ENCODE measurements around the gene GPS2.
A peak's percentile ranks its signal among the peaks of the same experiment; 100 is the strongest.

Gene GPS2

GRCh38 chr17:7314719-7315569, at the start of gene GPS2:
Gene GPS2 (minus strand): TSS chr17:7315360. CDS start chr17:7315052, 308 bp downstream.
- Histone ChIP-seq H3K4me2 (peak within 1 kb of the TSS; percentile 77 to 99 (median 93)), H3K9me3 (replicated peaks in 1 of 11) (no peaks in the 10 kb centered on the region), H3K27ac (peak within 1 kb of the TSS; percentile 82 to 91 (median 86)), H3K9ac (peak within 1 kb of the TSS; percentile 83 to 95 (median 87)), H3K27me3 (no peaks in the 10 kb centered on the region), H3K4me3 (peak within 1 kb of the TSS; percentile 75 to 95 (median 88)), H4K20me1 (peaks cover 45 to 52% (median 51%) of the 10 kb centered on the region in 11 experiments), H3K36me3 (peaks cover 69 to 85% (median 75%) of the 10 kb centered on the region in 11 experiments), H3K4me1 (peaks cover 46 to 69% (median 60%) of the 10 kb centered on the region in 10 experiments)
- TF ChIP-seq Cebpa-rat (IDR thresholded peaks at IDR 0.05), result no peak

- H3K27ac ChIP-seq, result no peak overlapping the region
- H3K9ac ChIP-seq, result no peak overlapping the region
These were observed 48.2 kb upstream of the GPS2 start for GRCh38 chr17:7363311-7363710.

GRCh38 chr17:7361906-7362305, 46.7 kb upstream of the GPS2 start:
- H3K4me3 ChIP-seq, result no peak overlapping the region
- no peak overlapping the region for H3K9ac ChIP-seq
- H3K9me3 ChIP-seq (replicated peaks in 1 of 11), result no peaks in the 10 kb centered on the region
- no peaks in the 10 kb centered on the region; a peak in 1 of 20 replicates for H3K4me1 ChIP-seq
- H3K4me2 ChIP-seq, result no peak overlapping the region
- H3K27me3 ChIP-seq, result no peaks in the 10 kb centered on the region
- TF ChIP-seq Cebpa-rat (IDR thresholded peaks at IDR 0.05), result no peak
- no peak overlapping the region for H3K27ac ChIP-seq
- no peaks in the 10 kb centered on the region for H3K36me3 ChIP-seq
- no peaks in the 10 kb centered on the region for H4K20me1 ChIP-seq

More at GRCh38 chr17:7363311-7363710, 48.2 kb upstream of the GPS2 start:
- Histone ChIP-seq H3K4me3 (no peak overlapping the region), H3K4me1 (peaks cover 0 to 4% (median 3%) of the 10 kb centered on the region in 10 experiments; a peak in 11 of 20 replicates), H3K36me3 (no peaks in the 10 kb centered on the region), H4K20me1 (no peaks in the 10 kb centered on the region), H3K4me2 (no peak overlapping the region), H3K9me3 (replicated peaks in 1 of 11) (no peaks in the 10 kb centered on the region), H3K27me3 (no peaks in the 10 kb centered on the region)
- TF ChIP-seq Cebpa-rat (IDR thresholded peaks at IDR 0.05), result no peak

GRCh38 chr17:7357381-7357780, 42.2 kb upstream of the GPS2 start:
- Histone ChIP-seq H3K36me3 (no peaks in the 10 kb centered on the region), H3K4me1 (peaks cover 22 to 39% (median 34%) of the 10 kb centered on the region in 10 experiments), H3K27me3 (no peaks in the 10 kb centered on the region), H3K9ac (no peak overlapping the region), H3K27ac (no peak overlapping the region), H3K4me3 (no peak overlapping the region), H4K20me1 (peaks cover 0 to 30% (median 5%) of the 10 kb centered on the region in 11 experiments; a peak in 5 of 22 replicates), H3K9me3 (replicated peaks in 1 of 11) (no peaks in the 10 kb centered on the region), H3K4me2 (no peak overlapping the region)
- no peak for TF ChIP-seq Cebpa-rat (IDR thresholded peaks at IDR 0.05)

GRCh38 chr17:7356756-7357155, 41.6 kb upstream of the GPS2 start:
- H4K20me1 ChIP-seq, result peaks cover 0 to 30% (median 5%) of the 10 kb centered on the region in 11 experiments; a peak in 5 of 22 replicates
- TF ChIP-seq Cebpa-rat (IDR thresholded peaks at IDR 0.05), result no peak
- no peaks in the 10 kb centered on the region for H3K9me3 ChIP-seq (replicated peaks in 1 of 11)
- H3K4me3 ChIP-seq, result no peak overlapping the region
- peaks cover 25 to 41% (median 35%) of the 10 kb centered on the region in 10 experiments for H3K4me1 ChIP-seq
- H3K27me3 ChIP-seq, result no peaks in the 10 kb centered on the region
- H3K9ac ChIP-seq, result no peak overlapping the region
- no peaks in the 10 kb centered on the region for H3K36me3 ChIP-seq
- H3K27ac ChIP-seq, result no peak overlapping the region
- H3K4me2 ChIP-seq, result no peak overlapping the region

GRCh38 chr17:7356072-7356549, 41.0 kb upstream of the GPS2 start:
- no peaks in the 10 kb centered on the region for H3K9me3 ChIP-seq (replicated peaks in 1 of 11)
- H3K27ac ChIP-seq, result no peak overlapping the region
- H3K4me2 ChIP-seq, result peak overlapping the region in 8 of 11 experiments; percentile 2 to 98 (median 30); a peak in 10 of 22 replicates
- no peak overlapping the region for H3K9ac ChIP-seq
- no peaks in the 10 kb centered on the region for H3K36me3 ChIP-seq
- no peaks in the 10 kb centered on the region for H3K27me3 ChIP-seq
- no peak for TF ChIP-seq Cebpa-rat (IDR thresholded peaks at IDR 0.05)
- H4K20me1 ChIP-seq, result peaks cover 0 to 32% (median 5%) of the 10 kb centered on the region in 11 experiments; a peak in 5 of 22 replicates
- peaks cover 27 to 45% (median 38%) of the 10 kb centered on the region in 10 experiments for H3K4me1 ChIP-seq
- H3K4me3 ChIP-seq, result no peak overlapping the region

GRCh38 chr17:7355573-7355972, 40.4 kb upstream of the GPS2 start:
- H3K27me3 ChIP-seq, result no peaks in the 10 kb centered on the region
- H4K20me1 ChIP-seq, result peaks cover 0 to 36% (median 5%) of the 10 kb centered on the region in 11 experiments; a peak in 5 of 22 replicates
- no peak for TF ChIP-seq Cebpa-rat (IDR thresholded peaks at IDR 0.05)
- H3K36me3 ChIP-seq, result no peaks in the 10 kb centered on the region
- peaks cover 33 to 51% (median 43%) of the 10 kb centered on the region in 10 experiments for H3K4me1 ChIP-seq
- no peaks in the 10 kb centered on the region for H3K9me3 ChIP-seq (replicated peaks in 1 of 11)
- H3K27ac ChIP-seq, result no peak overlapping the region
- 0 out of 22 replicates have a peak overlapping the region, but pooled peaks of 1 of the 11 experiments have one; percentile 44 for H3K9ac ChIP-seq
- H3K4me2 ChIP-seq, result peak overlapping the region in 8 of 11 experiments; percentile 2 to 98 (median 34); a peak in 12 of 22 replicates
- no peak overlapping the region for H3K4me3 ChIP-seq

- Histone ChIP-seq H3K9me3 (replicated peaks in 1 of 11) (no peaks in the 10 kb centered on the region), H3K27ac (no peak within 1 kb of the TSS), H3K4me1 (peaks cover 33 to 55% (median 46%) of the 10 kb centered on the region in 10 experiments), H3K27me3 (no peaks in the 10 kb centered on the region), H4K20me1 (peaks cover 0 to 36% (median 5%) of the 10 kb centered on the region in 11 experiments; a peak in 5 of 22 replicates), H3K36me3 (no peaks in the 10 kb centered on the region), H3K4me2 (peak within 1 kb of the TSS; percentile 6 to 100 (median 97); a peak in 18 of 22 replicates), H3K4me3 (no peak within 1 kb of the TSS; a peak in 1 of 20 replicates), H3K9ac (peak within 1 kb of the TSS in 6 of 11 experiments; percentile 11 to 84 (median 62); a peak in 4 of 22 replicates)
- no peak for TF ChIP-seq Cebpa-rat (IDR thresholded peaks at IDR 0.05)
These were observed 39.9 kb upstream of the GPS2 start, which contains the start of gene TMEM95 for GRCh38 chr17:7355053-7355452. Gene TMEM95 (plus strand): TSS chr17:7355156. CDS start chr17:7355205, 49 bp downstream.

Measured in BLaER1 treated with 17β-estradiol and CSF1 and Interleukin-3, amounts not matched to agents 10 nM and 100 nM (cell line).